WTC11 (cell line): ENCODE results near the gene ANXA11. TPM values are rescaled to one million over a fixed set of nuclear protein-coding genes. Genes with fewer than 3 reads are reported as not detected.
"Not testable (repeated sequence)": the region's sequence is repeated elsewhere in the genome, so short reads cannot be mapped to it uniquely, and the experiment has no call there.

Experiments used
- ATAC-seq: fragments of 200-7000 bp; cut with Tn5 transposase; 2 replicates; pipeline ENCODE4 v1.10.0; 2021; ENCODE audit warnings: mild to moderate bottlenecking, moderate library complexity
- CTCF ChIA-PET: fragments of 300-600 bp; sonication (Branson Sonifier 250); formaldehyde crosslinking; loops from one replicate; lab custom pipeline; 2021; ENCODE audit warnings: antibody characterized with exemption; lab: Charles Lee
- POLR2A ChIA-PET: fragments of 350-600 bp; sonication (Branson Sonifier 250); formaldehyde crosslinking; loops from one replicate; lab custom pipeline; 2021; ENCODE audit warnings: antibody characterized with exemption; lab: Charles Lee
- DNase-seq: peaks from one replicate; pipeline ENCODE4 v3.0.0; 2021; ENCODE audit warnings: low spot score
- H3K27ac Mint-ChIP-seq: 2 replicates; pipeline ENCODE4 v1.8.0; 2021; ENCODE audit warnings: mixed read lengths
- H3K27me3 Mint-ChIP-seq: 2 replicates; pipeline ENCODE4 v1.8.0; 2021; ENCODE audit warnings: low read depth, mild to moderate bottlenecking, moderate library complexity, mixed read lengths
- H3K36me3 Mint-ChIP-seq: 2 replicates; pipeline ENCODE4 v1.8.0; 2021; ENCODE audit warnings: mixed read lengths
- H3K4me1 Mint-ChIP-seq: 2 replicates; pipeline ENCODE4 v1.8.0; 2022; ENCODE audit warnings: mixed read lengths
- H3K4me3 Mint-ChIP-seq: 2 replicates; pipeline ENCODE4 v1.8.0; 2021; ENCODE audit warnings: mild to moderate bottlenecking, moderate library complexity, mixed read lengths
- H3K9me3 Mint-ChIP-seq: 2 replicates; pipeline ENCODE4 v1.8.0; 2021; ENCODE audit warnings: mixed read lengths
- ATF1 ChIP-seq: sonication (generic); formaldehyde crosslinking; IDR thresholded peaks from 2 replicates; pipeline ENCODE4 v1.8.1; 2023; ENCODE audit warnings: mild to moderate bottlenecking, moderate library complexity, missing genetic modification reagents
- GRHL2 ChIP-seq: fragments of 250-450 bp; sonication (Bioruptor Pico); IDR thresholded peaks from 2 replicates; pipeline ENCODE4 v1.8.0; 2022; ENCODE audit warnings: mild to moderate bottlenecking, moderate library complexity; ENCODE audit not compliant: insufficient replicate concordance, severe bottlenecking
- IRF2 ChIP-seq: sonication (generic); formaldehyde crosslinking; IDR thresholded peaks from 2 replicates; pipeline ENCODE4 v1.8.0; 2022; ENCODE audit warnings: low read depth, missing genetic modification reagents, borderline replicate concordance
- KAT7 ChIP-seq: sonication (generic); formaldehyde crosslinking; IDR thresholded peaks from 2 replicates; pipeline ENCODE4 v1.8.1; 2023; ENCODE audit warnings: missing genetic modification reagents, mild to moderate bottlenecking, borderline replicate concordance
- NFATC4 ChIP-seq: fragments of 250-450 bp; sonication (Bioruptor Pico); IDR thresholded peaks from 2 replicates; pipeline ENCODE4 v1.9.0; 2021; ENCODE audit warnings: mild to moderate bottlenecking
- NR2C2 ChIP-seq: sonication (generic); formaldehyde crosslinking; IDR thresholded peaks from 2 replicates; pipeline ENCODE4 v1.8.0; 2022; ENCODE audit warnings: mild to moderate bottlenecking, missing genetic modification reagents
- SP1 ChIP-seq: sonication (generic); formaldehyde crosslinking; conservative IDR thresholded peaks from 2 replicates; pipeline ENCODE4 v1.8.1; 2022; ENCODE audit warnings: missing genetic modification reagents
- ZNF121 ChIP-seq: sonication (generic); formaldehyde crosslinking; IDR thresholded peaks from 2 replicates; pipeline ENCODE4 v1.8.0; 2023; ENCODE audit warnings: missing genetic modification reagents
- ZNF138 ChIP-seq: sonication (generic); formaldehyde crosslinking; conservative IDR thresholded peaks from 2 replicates; pipeline ENCODE4 v1.8.1; 2022; ENCODE audit warnings: mild to moderate bottlenecking, moderate library complexity, missing genetic modification reagents
- ZNF232 ChIP-seq: sonication (generic); formaldehyde crosslinking; IDR thresholded peaks from 2 replicates; pipeline ENCODE4 v1.8.0; 2022; ENCODE audit warnings: mild to moderate bottlenecking, missing genetic modification reagents
- total RNA-seq: library from RNA; stranded (reverse); gene quantifications from 3 replicates; pipeline ENCODE4 v1.2.3, GENCODE V29; 2021
- TF ChIP-seq, protein P1 (sequence below): sonication (generic); formaldehyde crosslinking; IDR thresholded peaks from 2 replicates; pipeline ENCODE4 v1.8.1; 2023; ENCODE audit warnings: mild to moderate bottlenecking, moderate library complexity, missing genetic modification reagents
- TF ChIP-seq, protein P2 (sequence below): fragments of 250-450 bp; sonication (Bioruptor Pico); IDR thresholded peaks from 2 replicates; pipeline ENCODE4 v1.9.0; 2021; ENCODE audit warnings: mild to moderate bottlenecking
- TF ChIP-seq, protein P3 (sequence below): sonication (generic); formaldehyde crosslinking; conservative IDR thresholded peaks from 2 replicates; pipeline ENCODE4 v1.8.1; 2022; ENCODE audit warnings: mild to moderate bottlenecking, missing genetic modification reagents
- TF ChIP-seq, protein P4 (sequence below): sonication (generic); formaldehyde crosslinking; IDR thresholded peaks from 2 replicates; pipeline ENCODE4 v1.8.1; 2022; ENCODE audit warnings: missing genetic modification reagents, borderline replicate concordance

ANXA11 gene
- total RNA-seq, 1 experiment from 2014 or later = 83.3 TPM

DNA sequence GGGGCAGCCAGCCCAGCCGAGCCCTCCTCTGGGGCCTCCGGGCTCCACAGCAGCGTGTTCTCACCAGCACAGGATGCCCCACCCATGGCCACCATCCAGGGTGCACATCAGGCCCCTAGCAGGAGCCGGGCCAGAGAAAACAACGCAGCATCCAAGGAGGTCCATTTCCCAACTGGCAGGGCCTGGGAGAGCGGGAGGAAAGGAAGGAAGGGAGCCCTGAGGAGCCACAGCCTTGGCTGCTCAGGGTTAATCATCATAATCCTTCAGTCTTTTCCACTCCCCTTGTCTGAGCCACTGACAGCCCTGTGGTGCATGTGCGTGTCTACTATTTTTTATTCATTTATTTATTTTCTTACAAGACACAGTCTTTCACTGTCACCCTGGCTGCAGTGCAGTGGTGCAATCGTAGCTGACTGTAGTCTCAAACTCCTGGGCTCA is 69.2 kb downstream of the ANXA11 start:
- peak; percentile 23; the same call in 1 of the 2 replicates for ATAC-seq
- H3K4me3 Mint-ChIP-seq = no peak overlapping the region
- ChIA-PET CTCF (interaction anchor here (1.0 to 1.7 kb wide), 2 partner anchors 26 to 87 kb away, joined by 3 to 6 read pairs; no protein-coding TSS in a partner anchor), POLR2A (no interaction called here)
- no peaks in the 10 kb centered on the region for H3K36me3 Mint-ChIP-seq
- DNase-seq = peak; percentile 31
- H3K4me1 Mint-ChIP-seq = peaks cover 24% of the 10 kb centered on the region
- no peaks in the 10 kb centered on the region for H3K9me3 Mint-ChIP-seq
- H3K27me3 Mint-ChIP-seq = peaks cover 29% of the 10 kb centered on the region
- no peak overlapping the region for H3K27ac Mint-ChIP-seq
- TF ChIP-seq ZNF121 (CRISPR knock-in tag) = no peak
- no peak for TF ChIP-seq GRHL2 (CRISPR knock-in tag)
- TF ChIP-seq NR2C2 (CRISPR knock-in tag) = no peak
- TF ChIP-seq IRF2 (CRISPR knock-in tag) = no peak

DNA sequence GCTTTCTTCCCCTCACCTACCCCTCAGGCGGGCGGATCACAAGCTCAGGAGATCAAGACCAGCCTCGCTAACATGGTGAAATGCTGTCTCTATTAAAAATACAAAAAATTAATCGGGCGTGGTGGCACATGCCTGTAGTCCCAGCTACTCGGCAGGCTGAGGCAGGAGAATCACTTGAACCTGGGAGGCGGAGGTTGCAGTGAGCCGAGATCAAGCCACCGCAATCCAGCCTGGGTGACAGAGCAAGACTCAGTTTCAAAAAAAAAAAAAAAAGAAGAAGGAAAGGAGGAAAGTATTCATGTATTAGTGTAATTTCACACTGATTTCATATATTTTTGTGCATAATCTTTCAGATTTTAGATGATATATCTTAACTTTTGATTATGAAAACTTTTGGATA is 71.7 kb downstream of the ANXA11 start:
- Mint-ChIP-seq H3K4me3 (peak overlapping the region; percentile 74; the same call in 1 of the 2 replicates), H3K4me1 (peaks cover 27% of the 10 kb centered on the region), H3K27me3 (peaks cover 31% of the 10 kb centered on the region)
- H3K9me3 Mint-ChIP-seq, H3K27ac Mint-ChIP-seq, H3K36me3 Mint-ChIP-seq, ATAC-seq, POLR2A ChIA-PET, DNase-seq: not testable (repeated sequence)
- CTCF ChIA-PET = interaction anchor here (0.8 to 4.8 kb wide), 6 partner anchors 10 to 127 kb away, joined by 3 to 31 read pairs (median 7); no protein-coding TSS in a partner anchor

DNA sequence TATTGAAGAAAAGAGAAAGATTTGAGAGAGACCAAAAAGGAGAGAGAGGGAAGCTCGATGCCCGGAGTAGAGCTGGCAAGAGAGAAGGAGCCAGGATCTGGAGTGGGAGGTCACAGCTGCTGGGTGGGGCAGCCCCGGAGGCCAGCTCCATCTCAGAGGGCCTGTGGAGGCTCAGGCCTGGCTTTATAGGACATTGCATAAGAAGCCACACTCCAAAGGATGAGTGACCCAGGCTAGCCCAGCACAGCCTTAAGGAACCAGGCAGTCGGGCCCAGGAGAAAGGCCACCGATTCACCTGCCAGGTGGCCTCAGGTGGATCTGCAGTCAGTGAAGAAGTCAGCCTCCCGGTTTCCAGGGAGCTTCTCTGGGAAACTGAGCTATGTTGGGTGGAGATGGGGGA is 72.1 kb downstream of the ANXA11 start:
- Mint-ChIP-seq H3K9me3 (no peaks in the 10 kb centered on the region), H3K27me3 (peaks cover 31% of the 10 kb centered on the region), H3K36me3 (no peaks in the 10 kb centered on the region), H3K4me1 (peaks cover 25% of the 10 kb centered on the region), H3K4me3 (peak overlapping the region; percentile 74), H3K27ac (no peak overlapping the region)
- no peak for TF ChIP-seq ZNF232
- ChIA-PET POLR2A (no interaction called here), CTCF (interaction anchor here (0.8 to 4.8 kb wide), 7 partner anchors 9 to 127 kb away, joined by 3 to 31 read pairs (median 8); no protein-coding TSS in a partner anchor)
- no peak; the same call in 1 of the 2 replicates for ATAC-seq
- DNase-seq = no peak

DNA sequence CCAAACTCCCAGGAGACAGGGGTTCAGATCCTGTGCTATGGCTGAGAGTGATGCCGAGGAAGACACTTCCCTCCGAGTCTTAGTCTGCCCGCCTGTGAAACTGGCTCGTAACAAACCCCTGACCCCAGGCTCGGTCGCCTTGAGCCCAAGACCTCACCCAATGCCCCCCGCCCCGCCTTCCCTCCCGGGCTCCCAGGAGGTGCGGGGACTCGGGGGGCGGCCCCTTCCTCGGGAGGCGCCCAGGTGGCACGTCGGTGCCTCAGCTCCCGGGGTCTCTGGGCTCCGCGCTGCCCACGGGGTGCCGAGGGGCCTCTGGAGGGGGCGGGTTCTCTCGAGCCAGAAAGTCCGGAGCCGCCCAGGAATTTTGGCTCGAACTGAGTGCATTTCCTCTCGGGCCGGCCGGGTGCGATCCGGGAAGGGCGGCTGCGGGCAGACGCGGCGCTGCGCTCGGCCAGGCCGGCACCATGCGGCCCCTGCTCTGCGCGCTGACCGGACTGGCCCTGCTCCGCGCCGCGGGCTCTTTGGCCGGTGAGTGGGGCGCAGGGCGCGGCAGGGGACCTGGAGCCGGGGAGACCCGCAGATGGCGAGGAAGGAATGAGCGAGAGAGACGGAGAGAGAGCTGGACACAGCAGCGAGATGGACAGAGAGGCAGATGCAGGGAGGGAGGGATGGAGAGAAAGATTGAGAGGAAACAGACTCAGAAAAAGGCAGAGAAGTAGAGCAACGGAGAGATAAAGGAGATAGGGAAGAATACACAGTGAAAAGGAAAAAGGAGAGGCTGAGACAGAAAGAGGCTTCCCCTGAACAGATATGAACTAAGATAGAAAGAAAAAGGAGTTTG is 72.8 kb downstream of the ANXA11 start, which contains the start of gene PLAC9:
TSS of gene PLAC9 (plus strand) at position 432 of the 841 bp plus-strand sequence. CDS start at position 465, 33 bp downstream.
- Mint-ChIP-seq H3K4me1 (peaks cover 21% of the 10 kb centered on the region), H3K9me3 (no peaks in the 10 kb centered on the region)
- DNase-seq (peak; percentile 63), ATAC-seq (peak; percentile 73)
- TF ChIP-seq, protein P1, sequence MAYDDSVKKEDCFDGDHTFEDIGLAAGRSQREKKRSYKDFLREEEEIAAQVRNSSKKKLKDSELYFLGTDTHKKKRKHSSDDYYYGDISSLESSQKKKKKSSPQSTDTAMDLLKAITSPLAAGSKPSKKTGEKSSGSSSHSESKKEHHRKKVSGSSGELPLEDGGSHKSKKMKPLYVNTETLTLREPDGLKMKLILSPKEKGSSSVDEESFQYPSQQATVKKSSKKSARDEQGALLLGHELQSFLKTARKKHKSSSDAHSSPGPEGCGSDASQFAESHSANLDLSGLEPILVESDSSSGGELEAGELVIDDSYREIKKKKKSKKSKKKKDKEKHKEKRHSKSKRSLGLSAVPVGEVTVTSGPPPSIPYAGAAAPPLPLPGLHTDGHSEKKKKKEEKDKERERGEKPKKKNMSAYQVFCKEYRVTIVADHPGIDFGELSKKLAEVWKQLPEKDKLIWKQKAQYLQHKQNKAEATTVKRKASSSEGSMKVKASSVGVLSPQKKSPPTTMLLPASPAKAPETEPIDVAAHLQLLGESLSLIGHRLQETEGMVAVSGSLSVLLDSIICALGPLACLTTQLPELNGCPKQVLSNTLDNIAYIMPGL = peak; percentile 76
- TF ChIP-seq, protein P2, sequence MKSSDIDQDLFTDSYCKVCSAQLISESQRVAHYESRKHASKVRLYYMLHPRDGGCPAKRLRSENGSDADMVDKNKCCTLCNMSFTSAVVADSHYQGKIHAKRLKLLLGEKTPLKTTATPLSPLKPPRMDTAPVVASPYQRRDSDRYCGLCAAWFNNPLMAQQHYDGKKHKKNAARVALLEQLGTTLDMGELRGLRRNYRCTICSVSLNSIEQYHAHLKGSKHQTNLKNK (CRISPR knock-in tag) = no peak
- TF ChIP-seq NFATC4 (CRISPR knock-in tag) = no peak
- TF ChIP-seq, protein P3, sequence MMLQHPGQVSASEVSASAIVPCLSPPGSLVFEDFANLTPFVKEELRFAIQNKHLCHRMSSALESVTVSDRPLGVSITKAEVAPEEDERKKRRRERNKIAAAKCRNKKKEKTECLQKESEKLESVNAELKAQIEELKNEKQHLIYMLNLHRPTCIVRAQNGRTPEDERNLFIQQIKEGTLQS (CRISPR knock-in tag) = no peak
- TF ChIP-seq ZNF232 = no peak
- peak; percentile 29; the same call in 1 of the 2 replicates for TF ChIP-seq SP1 (CRISPR knock-in tag)
- no peak for TF ChIP-seq ATF1 (CRISPR knock-in tag)
- TF ChIP-seq ZNF138 (CRISPR knock-in tag) = no peak
- TF ChIP-seq, protein P4, sequence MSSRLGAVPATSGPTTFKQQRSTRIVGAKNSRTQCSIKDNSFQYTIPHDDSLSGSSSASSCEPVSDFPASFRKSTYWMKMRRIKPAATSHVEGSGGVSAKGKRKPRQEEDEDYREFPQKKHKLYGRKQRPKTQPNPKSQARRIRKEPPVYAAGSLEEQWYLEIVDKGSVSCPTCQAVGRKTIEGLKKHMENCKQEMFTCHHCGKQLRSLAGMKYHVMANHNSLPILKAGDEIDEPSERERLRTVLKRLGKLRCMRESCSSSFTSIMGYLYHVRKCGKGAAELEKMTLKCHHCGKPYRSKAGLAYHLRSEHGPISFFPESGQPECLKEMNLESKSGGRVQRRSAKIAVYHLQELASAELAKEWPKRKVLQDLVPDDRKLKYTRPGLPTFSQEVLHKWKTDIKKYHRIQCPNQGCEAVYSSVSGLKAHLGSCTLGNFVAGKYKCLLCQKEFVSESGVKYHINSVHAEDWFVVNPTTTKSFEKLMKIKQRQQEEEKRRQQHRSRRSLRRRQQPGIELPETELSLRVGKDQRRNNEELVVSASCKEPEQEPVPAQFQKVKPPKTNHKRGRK (CRISPR knock-in tag) = 0 out of 2 replicates have a peak, but pooled peaks have one; percentile 34
- peak; percentile 75; the same call in 1 of the 2 replicates for TF ChIP-seq KAT7 (CRISPR knock-in tag)
- TF ChIP-seq, all 79 proteins: peak for 4
- ChIA-PET POLR2A (no interaction called here), CTCF (interaction anchor here (0.9 to 4.8 kb wide), 9 partner anchors 9 to 153 kb away, joined by 3 to 31 read pairs (median 6); no protein-coding TSS in a partner anchor)
- H3K36me3 Mint-ChIP-seq = no peaks in the 10 kb centered on the region
- peak within 1 kb of the TSS; percentile 74 for H3K4me3 Mint-ChIP-seq
- H3K27ac Mint-ChIP-seq = no peak within 1 kb of the TSS
- H3K27me3 Mint-ChIP-seq = peaks cover 31% of the 10 kb centered on the region
